CD4-positive, alpha-beta T cell (primary cell): ENCODE measurements around the gene NAV2. TPM values are rescaled to one million over a fixed set of nuclear protein-coding genes. Genes with fewer than 3 reads are reported as not detected.

Experiments used
- ATAC-seq: fragments of 200-7000 bp; cut with Tn5 transposase; one replicate; pipeline ENCODE4 v1.10.0; 2022; ENCODE audit warnings: mild to moderate bottlenecking; ENCODE audit not compliant: poor library complexity
- CTCF ChIA-PET: fragments of 350-600 bp; sonication (Branson Sonifier 250); formaldehyde crosslinking; loops from one replicate; lab custom pipeline; 2021; ENCODE audit warnings: antibody characterized with exemption, inconsistent platforms; lab: Charles Lee
- POLR2A ChIA-PET: fragments of 350-600 bp; sonication (Branson Sonifier 250); formaldehyde crosslinking; loops from one replicate; lab custom pipeline; 2021; ENCODE audit warnings: antibody characterized with exemption, inconsistent platforms; lab: Charles Lee
- DNase-seq, 14 experiments: peaks; one replicate each; pipeline ENCODE4 v3.0.0-alpha.2; 2013 to 2020; ENCODE audit warnings: mixed read lengths in 2 of 14
- H3K27ac ChIP-seq, 2 donors: one replicate each; pipeline versions ENCODE4 v1.5.1 to v1.7.0; 2013; ENCODE audit warnings: low read length in 2 of 2, low read depth in 1 of 2, mild to moderate bottlenecking in 1 of 2
- H3K27me3 ChIP-seq, 2 experiments: 1 replicate in 1 of 2; 2 replicates in 1 of 2; pipeline versions ENCODE4 v1.6.1 to v1.7.0; 2013; ENCODE audit warnings: low read length in 2 of 2, control low read depth in 1 of 2, mild to moderate bottlenecking in 1 of 2, moderate library complexity in 1 of 2; ENCODE audit not compliant: insufficient read depth in 2 of 2, control insufficient read depth in 1 of 2
- H3K36me3 ChIP-seq: one replicate; pipeline ENCODE4 v1.6.1; 2013; ENCODE audit warnings: low read length, control low read depth; ENCODE audit not compliant: insufficient read depth
- H3K4me1 ChIP-seq: one replicate; pipeline ENCODE4 v1.6.1; 2013; ENCODE audit warnings: low read length, control low read depth; ENCODE audit not compliant: insufficient read depth
- H3K4me3 ChIP-seq: one replicate; pipeline ENCODE4 v1.5.1; 2013; ENCODE audit warnings: mild to moderate bottlenecking, low read length, moderate library complexity
- H3K9me3 ChIP-seq, 2 experiments: 1 replicate in 1 of 2; 2 replicates in 1 of 2; pipeline versions ENCODE4 v1.6.1 to v1.7.0; 2013; ENCODE audit warnings: low read length in 2 of 2, mild to moderate bottlenecking in 2 of 2, control low read depth in 1 of 2, moderate library complexity in 1 of 2; ENCODE audit not compliant: control insufficient read depth in 1 of 2, insufficient read depth in 1 of 2
- H3K27ac Mint-ChIP-seq: one replicate; pipeline ENCODE4 v1.8.0; 2020; ENCODE audit warnings: mixed read lengths
- H3K27me3 Mint-ChIP-seq: one replicate; pipeline ENCODE4 v1.8.0; 2021; ENCODE audit warnings: mixed read lengths
- H3K36me3 Mint-ChIP-seq: one replicate; pipeline ENCODE4 v1.8.0; 2021; ENCODE audit warnings: low read depth, mixed read lengths
- H3K4me1 Mint-ChIP-seq: one replicate; pipeline ENCODE4 v1.8.0; 2021; ENCODE audit warnings: low read depth, mixed read lengths
- H3K4me3 Mint-ChIP-seq: one replicate; pipeline ENCODE4 v1.8.0; 2020; ENCODE audit warnings: mild to moderate bottlenecking, mixed read lengths
- H3K9me3 Mint-ChIP-seq: one replicate; pipeline ENCODE4 v1.8.0; 2020; ENCODE audit warnings: mixed read lengths
- intact Hi-C, 2 experiments: fragments of 100-400 bp; cut with DNase I in 1 of 2; cut with micrococcal nuclease in 1 of 2; formaldehyde crosslinking; loops; one replicate each; pipeline versions ENCODE4 v1.15.1 to v1.9.0; 2023 to 2025; cut with DNase I, micrococcal nuclease
- total RNA-seq, 174 experiments: library from RNA in 2 of 174; stranded (reverse) in 2 of 174; gene quantifications; one replicate each; pipeline ENCODE4 v1.2.3 and lab custom pipeline; 2021 to 2026
- TF ChIP-seq, protein P1 (sequence below): fragments of 200-600 bp; IDR thresholded peaks from one replicate; pipeline ENCODE4 v1.8.0; 2022; ENCODE audit warnings: antibody characterized with exemption, mild to moderate bottlenecking

Gene NAV2
- total RNA-seq, 2 experiments from 2014 or later: 0.55 to 0.64 TPM

DNA sequence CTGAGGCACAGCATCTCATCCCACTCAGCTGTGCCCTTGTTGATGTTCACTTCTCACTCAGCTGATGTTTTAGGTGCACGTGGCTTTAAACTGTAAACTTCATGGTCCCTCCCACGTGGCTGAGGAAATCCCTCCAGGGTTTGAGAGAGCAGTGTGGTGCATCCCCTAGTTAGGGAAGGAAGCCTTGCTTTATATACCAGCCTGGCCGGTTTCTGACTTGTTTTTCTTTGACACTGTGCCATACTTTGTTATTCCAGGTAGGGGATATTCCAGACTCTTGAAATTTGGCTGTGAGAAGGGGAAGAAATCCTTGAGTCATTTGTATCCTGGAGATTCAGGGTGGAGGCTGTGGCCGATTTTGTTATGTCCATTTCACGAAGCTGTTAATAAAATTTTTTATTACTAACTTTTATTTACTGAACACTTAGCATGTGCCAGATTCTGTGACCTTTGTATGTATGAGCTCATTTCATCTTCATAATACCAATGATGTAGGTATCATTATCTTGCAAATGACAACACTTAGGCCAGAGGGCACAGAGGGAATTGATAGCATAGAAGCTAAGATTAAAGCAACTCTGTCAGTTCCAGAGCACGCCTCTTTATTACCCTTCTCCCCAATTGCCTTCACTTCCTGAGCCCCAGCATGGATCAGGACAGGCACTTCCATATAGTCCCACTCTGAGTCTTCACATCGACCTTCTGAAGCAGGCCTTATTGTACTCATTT lies 116.6 kb downstream of the NAV2 start:
- ChIA-PET POLR2A (no interaction called here), CTCF (no interaction called here)
- H3K27ac Mint-ChIP-seq: no peak overlapping the region
- TF ChIP-seq, protein P1, sequence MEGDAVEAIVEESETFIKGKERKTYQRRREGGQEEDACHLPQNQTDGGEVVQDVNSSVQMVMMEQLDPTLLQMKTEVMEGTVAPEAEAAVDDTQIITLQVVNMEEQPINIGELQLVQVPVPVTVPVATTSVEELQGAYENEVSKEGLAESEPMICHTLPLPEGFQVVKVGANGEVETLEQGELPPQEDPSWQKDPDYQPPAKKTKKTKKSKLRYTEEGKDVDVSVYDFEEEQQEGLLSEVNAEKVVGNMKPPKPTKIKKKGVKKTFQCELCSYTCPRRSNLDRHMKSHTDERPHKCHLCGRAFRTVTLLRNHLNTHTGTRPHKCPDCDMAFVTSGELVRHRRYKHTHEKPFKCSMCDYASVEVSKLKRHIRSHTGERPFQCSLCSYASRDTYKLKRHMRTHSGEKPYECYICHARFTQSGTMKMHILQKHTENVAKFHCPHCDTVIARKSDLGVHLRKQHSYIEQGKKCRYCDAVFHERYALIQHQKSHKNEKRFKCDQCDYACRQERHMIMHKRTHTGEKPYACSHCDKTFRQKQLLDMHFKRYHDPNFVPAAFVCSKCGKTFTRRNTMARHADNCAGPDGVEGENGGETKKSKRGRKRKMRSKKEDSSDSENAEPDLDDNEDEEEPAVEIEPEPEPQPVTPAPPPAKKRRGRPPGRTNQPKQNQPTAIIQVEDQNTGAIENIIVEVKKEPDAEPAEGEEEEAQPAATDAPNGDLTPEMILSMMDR: no peak
- H3K9me3 Mint-ChIP-seq: no peaks in the 10 kb centered on the region
- no peak for ATAC-seq
- no peaks in the 10 kb centered on the region for H3K4me1 Mint-ChIP-seq
- H3K27ac ChIP-seq: no peak overlapping the region
- no peaks in the 10 kb centered on the region for H3K36me3 ChIP-seq
- peaks cover 0 to 3% of the 10 kb centered on the region in 2 experiments for H3K27me3 ChIP-seq
- no peaks in the 10 kb centered on the region for H3K36me3 Mint-ChIP-seq
- H3K4me1 ChIP-seq: no peaks in the 10 kb centered on the region
- no peaks in the 10 kb centered on the region for H3K27me3 Mint-ChIP-seq
- H3K9me3 ChIP-seq: peaks cover 0 to 8% of the 10 kb centered on the region in 2 experiments
- no peak overlapping the region for H3K4me3 Mint-ChIP-seq
- intact Hi-C loops: no loop called here
- DNase-seq: no peak
- H3K4me3 ChIP-seq: no peak overlapping the region

DNA sequence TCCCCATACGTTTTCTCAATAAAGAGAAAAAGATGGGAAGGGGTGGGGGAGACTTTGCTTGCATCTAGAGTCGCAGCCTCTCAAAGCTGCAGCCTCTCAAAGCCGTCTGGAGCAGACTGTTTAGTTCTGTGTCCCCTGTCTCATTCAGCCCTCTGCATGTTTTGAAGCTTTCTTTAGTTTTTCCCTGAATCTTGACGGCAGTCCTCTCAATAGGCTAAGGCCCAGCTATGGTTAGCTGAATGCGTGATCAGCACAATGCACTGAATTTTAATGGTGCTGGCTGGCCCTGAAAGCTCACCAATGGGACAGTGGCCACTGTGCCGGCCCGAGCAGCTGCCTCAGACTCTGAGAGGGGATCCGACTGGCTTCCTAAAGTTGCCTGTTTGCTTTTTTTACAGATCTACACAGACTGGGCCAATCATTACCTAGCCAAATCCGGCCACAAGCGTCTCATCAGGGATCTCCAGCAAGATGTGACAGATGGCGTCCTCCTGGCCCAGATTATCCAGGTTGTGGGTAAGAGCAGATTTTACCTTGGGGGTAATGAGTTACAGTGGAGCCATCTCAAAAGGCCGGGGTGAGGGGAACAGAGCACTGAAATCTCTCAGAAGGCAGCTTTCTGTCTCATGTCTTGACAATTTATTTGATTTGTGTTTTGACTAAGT lies 119.6 kb downstream of the NAV2 start:
- Mint-ChIP-seq H3K4me3 (no peak overlapping the region), H3K36me3 (no peaks in the 10 kb centered on the region), H3K9me3 (no peaks in the 10 kb centered on the region), H3K4me1 (no peaks in the 10 kb centered on the region), H3K27ac (no peak overlapping the region), H3K27me3 (no peaks in the 10 kb centered on the region)
- Histone ChIP-seq H3K9me3 (peaks cover 0 to 8% of the 10 kb centered on the region in 2 experiments), H3K27ac (no peak overlapping the region), H3K36me3 (no peaks in the 10 kb centered on the region), H3K27me3 (no peaks in the 10 kb centered on the region), H3K4me1 (no peaks in the 10 kb centered on the region), H3K4me3 (no peak overlapping the region)
- DNase-seq (no peak), ATAC-seq (no peak)
- ChIA-PET CTCF (no interaction called here), POLR2A (no interaction called here)
- TF ChIP-seq, protein P1: no peak
- intact Hi-C loops: no loop called here

DNA sequence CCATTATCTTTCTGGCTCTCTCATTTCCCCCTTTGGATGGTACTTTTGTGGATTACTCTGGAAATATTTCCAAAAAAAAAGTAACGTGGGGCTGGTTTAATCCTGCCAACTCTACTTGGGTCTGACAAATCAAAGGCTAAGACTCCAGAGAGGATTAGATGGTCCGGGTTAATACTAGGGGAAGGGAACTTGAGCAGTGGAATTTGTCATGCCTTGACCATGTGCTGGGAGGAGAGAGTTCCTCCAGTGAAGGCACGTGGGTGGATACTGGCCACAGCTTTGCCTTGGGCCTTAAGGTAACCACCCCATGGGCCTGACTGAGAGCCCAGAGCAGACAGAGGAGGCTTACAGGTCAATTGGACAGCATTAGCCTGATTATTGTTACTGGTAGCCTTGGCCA lies 120.3 kb downstream of the NAV2 start:
- Mint-ChIP-seq H3K4me3 (no peak overlapping the region), H3K27ac (no peak overlapping the region), H3K4me1 (no peaks in the 10 kb centered on the region), H3K9me3 (no peaks in the 10 kb centered on the region), H3K36me3 (no peaks in the 10 kb centered on the region), H3K27me3 (no peaks in the 10 kb centered on the region)
- TF ChIP-seq, protein P1: no peak
- no peaks in the 10 kb centered on the region for H3K4me1 ChIP-seq
- DNase-seq (no peak), ATAC-seq (no peak)
- no peaks in the 10 kb centered on the region for H3K27me3 ChIP-seq
- H3K27ac ChIP-seq: no peak overlapping the region
- no peak overlapping the region for H3K4me3 ChIP-seq
- intact Hi-C loops: no loop called here
- H3K9me3 ChIP-seq: peaks cover 0 to 8% of the 10 kb centered on the region in 2 experiments
- ChIA-PET POLR2A (no interaction called here), CTCF (no interaction called here)
- no peaks in the 10 kb centered on the region for H3K36me3 ChIP-seq
